HuH-7.5 (cell line): ENCODE results near the gene CPAMD8.
"Not testable (repeated sequence)": the region's sequence is repeated elsewhere in the genome, so short reads cannot be mapped to it uniquely, and the experiment has no call there.

Source experiments
- DNase-seq: peaks from one replicate; pipeline ENCODE4 v3.0.0; 2011; ENCODE audit warnings: low spot score

Gene CPAMD8

GRCh38 chr19:16891696-16892382 lies 134.8 kb downstream of the CPAMD8 start:
- no peak for DNase-seq

DNA sequence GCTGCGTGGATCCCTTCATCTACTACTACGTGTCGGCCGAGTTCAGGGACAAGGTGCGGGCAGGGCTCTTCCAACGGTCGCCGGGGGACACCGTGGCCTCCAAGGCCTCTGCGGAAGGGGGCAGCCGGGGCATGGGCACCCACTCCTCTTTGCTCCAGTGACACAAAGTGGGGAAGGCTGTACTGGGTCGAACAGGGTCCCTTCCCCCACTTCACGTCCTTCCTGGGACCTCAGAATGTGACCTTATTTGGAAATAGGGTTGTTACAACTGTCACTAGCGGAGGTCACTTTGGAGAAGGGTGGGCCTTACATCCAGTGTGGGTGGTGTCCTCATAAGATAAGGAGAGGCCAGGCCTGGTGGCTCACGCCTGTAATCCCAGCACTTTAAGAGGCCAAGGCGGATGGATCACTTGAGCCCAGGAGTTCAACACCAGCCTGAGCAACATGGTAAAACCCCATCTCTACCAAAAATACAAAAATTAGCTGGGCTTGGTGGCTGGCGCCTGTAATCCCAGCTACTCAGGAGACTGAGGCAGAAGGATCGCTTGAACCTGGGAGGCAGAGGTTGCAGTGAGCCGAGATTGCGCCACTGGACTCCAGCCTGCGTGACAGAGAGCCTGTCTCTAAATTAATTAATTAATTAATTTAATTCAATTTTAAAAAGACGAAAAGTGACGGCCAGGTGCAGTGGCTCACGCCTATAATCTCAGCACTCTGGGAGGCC lies 136.0 kb downstream of the CPAMD8 start:
- no peak for DNase-seq

DNA sequence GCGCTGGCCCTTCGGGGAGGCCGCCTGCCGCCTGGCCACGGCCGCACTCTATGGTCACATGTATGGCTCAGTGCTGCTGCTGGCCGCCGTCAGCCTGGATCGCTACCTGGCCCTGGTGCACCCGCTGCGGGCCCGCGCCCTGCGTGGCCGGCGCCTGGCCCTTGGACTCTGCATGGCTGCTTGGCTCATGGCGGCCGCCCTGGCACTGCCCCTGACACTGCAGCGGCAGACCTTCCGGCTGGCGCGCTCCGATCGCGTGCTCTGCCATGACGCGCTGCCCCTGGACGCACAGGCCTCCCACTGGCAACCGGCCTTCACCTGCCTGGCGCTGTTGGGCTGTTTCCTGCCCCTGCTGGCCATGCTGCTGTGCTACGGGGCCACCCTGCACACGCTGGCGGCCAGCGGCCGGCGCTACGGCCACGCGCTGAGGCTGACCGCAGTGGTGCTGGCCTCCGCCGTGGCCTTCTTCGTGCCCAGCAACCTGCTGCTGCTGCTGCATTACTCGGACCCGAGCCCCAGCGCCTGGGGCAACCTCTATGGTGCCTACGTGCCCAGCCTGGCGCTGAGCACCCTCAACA lies 136.6 kb downstream of the CPAMD8 start:
- no peak for DNase-seq

DNA sequence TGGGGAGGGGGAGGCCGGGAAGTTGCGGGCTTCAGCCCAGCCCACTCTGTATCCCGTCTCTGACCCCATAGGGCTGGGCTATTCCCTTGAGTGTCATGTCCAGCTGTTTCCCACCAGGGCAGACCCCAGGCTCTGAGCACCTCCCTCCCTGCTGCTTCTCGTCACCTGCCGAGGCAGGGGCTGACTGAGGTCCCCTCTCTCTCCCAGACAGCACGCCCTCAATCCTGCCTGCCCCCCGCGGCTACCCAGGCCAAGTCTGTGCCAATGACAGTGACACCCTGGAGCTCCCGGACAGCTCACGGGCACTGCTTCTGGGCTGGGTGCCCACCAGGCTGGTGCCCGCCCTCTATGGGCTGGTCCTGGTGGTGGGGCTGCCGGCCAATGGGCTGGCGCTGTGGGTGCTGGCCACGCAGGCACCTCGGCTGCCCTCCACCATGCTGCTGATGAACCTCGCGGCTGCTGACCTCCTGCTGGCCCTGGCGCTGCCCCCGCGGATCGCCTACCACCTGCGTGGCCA lies 137.2 kb downstream of the CPAMD8 start:
- DNase-seq = no peak

DNA sequence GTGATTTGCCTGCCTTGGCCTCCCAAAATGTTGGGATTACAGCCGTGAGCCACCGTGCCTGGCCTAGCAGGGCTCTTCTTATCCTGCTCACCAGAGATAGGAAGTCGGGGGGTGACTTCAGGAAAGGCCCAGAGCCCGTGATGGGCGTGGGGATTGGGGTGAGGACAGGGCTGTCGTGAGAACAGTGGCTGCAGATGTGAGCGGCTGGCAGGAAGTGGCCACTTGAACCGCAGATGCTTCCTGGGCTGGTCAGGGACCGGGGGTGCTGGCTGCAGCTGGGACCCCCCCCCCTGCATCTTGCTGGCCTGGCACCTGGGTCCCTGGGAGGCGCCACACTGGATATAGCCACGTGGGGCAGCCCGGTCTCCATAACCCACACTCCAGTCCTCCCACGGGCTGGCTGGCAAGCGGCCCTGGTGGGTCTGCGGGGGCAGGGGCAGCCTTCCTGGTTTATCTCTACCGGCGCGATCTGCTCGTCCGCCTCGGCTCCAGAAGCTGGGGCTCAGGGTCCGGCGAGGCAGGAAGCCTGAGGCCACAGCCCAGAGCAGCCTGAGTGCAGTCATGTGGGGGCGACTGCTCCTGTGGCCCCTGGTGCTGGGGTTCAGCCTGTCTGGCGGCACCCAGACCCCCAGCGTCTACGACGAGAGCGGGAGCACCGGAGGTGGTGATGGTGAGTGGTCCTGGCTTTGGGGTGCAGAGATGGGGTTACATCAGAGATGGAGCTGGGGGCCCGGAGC lies 137.8 kb downstream of the CPAMD8 start, which contains the start of gene F2RL3:
TSS of gene F2RL3 (plus strand) at position 371 of the 737 bp plus-strand sequence. CDS start at position 562, 191 bp downstream.
- DNase-seq = no peak

- DNase-seq = no peak
These were observed 139.0 kb downstream of the CPAMD8 start for GRCh38 chr19:16887353-16888265.

DNA sequence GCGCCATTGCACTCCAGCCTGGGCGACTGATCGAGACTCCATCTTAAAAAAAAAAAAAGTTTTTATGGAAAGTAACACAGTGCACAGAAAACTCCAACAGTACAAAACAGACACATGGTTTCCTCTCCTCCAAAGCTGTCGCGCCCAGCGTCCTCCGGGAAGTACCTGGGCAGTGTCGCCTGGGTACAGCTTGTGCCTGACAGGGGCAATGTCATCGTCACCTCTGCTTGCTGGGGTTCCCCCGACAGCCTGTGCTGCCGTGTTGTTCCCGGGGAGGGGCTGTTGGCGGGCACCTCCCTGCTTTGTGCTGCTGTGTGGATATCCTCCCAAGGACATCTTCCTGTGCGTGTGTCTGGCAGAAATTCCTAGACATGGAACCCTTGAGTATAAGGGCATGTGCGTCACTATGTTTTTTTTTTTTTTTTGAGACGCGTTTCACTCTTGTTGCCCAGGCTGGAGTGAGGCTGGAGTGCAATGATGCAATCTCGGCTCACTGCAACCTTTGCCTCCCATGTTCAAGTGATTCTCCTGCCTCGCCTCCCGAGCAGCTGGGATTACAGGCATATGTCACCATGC lies 140.2 kb downstream of the CPAMD8 start:
- DNase-seq = peak; percentile 71

DNA sequence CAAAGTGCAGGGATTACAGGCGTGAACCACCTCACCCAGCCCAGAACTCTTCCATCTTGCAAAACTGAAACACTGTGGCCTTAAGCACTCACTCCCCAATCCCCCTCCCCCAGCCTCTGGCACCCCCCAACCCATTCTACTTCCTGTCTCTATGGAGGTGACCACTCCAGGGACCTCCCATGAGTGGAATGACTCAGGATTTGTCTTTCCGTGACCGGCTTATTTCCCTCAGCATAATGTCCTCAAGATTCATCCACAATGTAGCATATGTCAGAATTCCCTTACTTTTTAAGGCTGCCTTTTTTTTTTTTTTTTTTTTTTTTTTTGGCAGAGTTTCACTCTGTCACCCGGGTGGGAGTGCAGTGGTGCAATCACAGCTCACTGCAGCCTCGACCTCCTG lies 141.4 kb downstream of the CPAMD8 start:
- DNase-seq = no peak

GRCh38 chr19:16883522-16883921 lies 143.1 kb downstream of the CPAMD8 start:
- no peak for DNase-seq

- no peak for DNase-seq
These were observed 144.5 kb downstream of the CPAMD8 start for GRCh38 chr19:16882146-16882545.

- DNase-seq = no peak
These were observed 145.6 kb downstream of the CPAMD8 start for GRCh38 chr19:16880884-16881554.

- DNase-seq = no peak
These were observed 148.2 kb downstream of the CPAMD8 start for GRCh38 chr19:16878181-16878965.

DNA sequence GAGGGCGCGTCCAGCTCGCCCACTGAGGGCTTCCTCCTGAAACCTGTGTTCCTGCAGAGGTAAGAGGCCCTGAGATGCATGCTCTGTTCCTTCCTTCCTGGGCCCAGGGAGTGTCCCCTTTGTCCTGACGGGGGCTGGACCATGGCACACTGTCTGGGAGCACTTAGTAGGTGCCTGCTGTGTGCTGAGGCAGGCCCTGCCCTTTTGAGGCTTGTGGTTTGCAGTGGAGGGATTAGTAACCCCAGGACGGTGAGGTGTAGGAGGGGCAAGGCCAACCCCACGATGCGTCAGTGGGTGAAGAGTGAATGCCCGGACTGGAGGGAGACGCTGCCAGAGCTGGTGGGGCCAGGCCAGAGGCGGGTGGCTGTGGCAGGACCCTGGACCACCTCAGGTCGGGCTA lies 149.0 kb downstream of the CPAMD8 start:
- DNase-seq = no peak

DNA sequence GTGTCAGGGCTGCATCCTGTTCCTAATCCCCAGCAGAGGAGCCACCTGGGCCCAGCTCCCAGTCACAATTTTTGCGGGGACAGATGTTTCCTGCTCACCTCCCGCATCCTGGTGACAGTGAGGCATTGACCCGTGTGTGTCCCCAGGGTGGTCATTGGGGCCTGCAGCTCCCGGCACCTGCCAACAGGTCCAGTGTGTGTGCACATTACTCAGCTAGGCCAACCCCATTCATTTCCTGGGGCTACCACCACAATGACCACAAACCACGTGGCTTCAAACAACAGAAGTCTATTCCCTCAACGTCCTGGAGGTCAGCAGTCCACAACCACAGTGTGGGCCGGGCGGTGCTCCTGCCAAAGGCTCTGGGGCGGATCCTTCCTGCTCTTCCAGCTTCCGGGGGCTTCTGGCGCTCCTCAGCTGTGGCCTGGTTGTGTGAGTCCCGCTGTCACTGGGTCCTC lies 149.7 kb downstream of the CPAMD8 start:
- DNase-seq = no peak

- no peak for DNase-seq
These were observed 150.7 kb downstream of the CPAMD8 start for GRCh38 chr19:16875584-16876555.

GRCh38 chr19:16874978-16875299 lies 151.7 kb downstream of the CPAMD8 start:
- not testable (repeated sequence) for DNase-seq

GRCh38 chr19:16874250-16874977 lies 152.2 kb downstream of the CPAMD8 start:
- no peak for DNase-seq

GRCh38 chr19:16873594-16873993 lies 153.0 kb downstream of the CPAMD8 start:
- DNase-seq = no peak
